Cardiac muscle cell (in vitro differentiated cells and primary cell): ENCODE measurements around the gene ITGB2. TPM values are rescaled to one million over a fixed set of nuclear protein-coding genes. Genes with fewer than 3 reads are reported as not detected.

ENCODE experiments used
- DNase-seq, 2 donors: peaks; one replicate each; pipeline versions ENCODE4 v3.0.0 to v3.0.0-alpha.2; 2010 to 2017; ENCODE audit warnings: low read depth in 1 of 2, low spot score in 1 of 2
- H3K27ac ChIP-seq: fragments of 200-600 bp; sonication (generic); 2 replicates; pipeline ENCODE4 v1.5.1; 2016
- H3K27me3 ChIP-seq: fragments of 200-600 bp; sonication (generic); 2 replicates; pipeline ENCODE4 v1.6.0; 2016; ENCODE audit warnings: control low read depth
- H3K36me3 ChIP-seq: fragments of 200-600 bp; sonication (generic); 2 replicates; pipeline ENCODE4 v1.5.1; 2016; ENCODE audit warnings: control low read depth
- H3K4me1 ChIP-seq: fragments of 200-600 bp; sonication (generic); 2 replicates; pipeline ENCODE4 v1.8.1; 2017; ENCODE audit warnings: low read depth, mild to moderate bottlenecking, mixed run types
- H3K4me3 ChIP-seq: fragments of 200-600 bp; sonication (generic); 2 replicates; pipeline ENCODE4 v1.5.1; 2016; ENCODE audit warnings: mild to moderate bottlenecking
- H3K9me3 ChIP-seq: fragments of 200-600 bp; sonication (generic); 2 replicates; pipeline ENCODE4 v1.5.1; 2017; ENCODE audit warnings: low read depth, mild to moderate bottlenecking, control low read depth
- polyA plus RNA-seq: library from polyadenylated mRNA; unstranded; fragments of >200 nt; fragmentation: Nextera tagmentation; extraction: Ambion mirVana; gene quantifications from 2 replicates; pipeline ENCODE4 v1.2.1, GENCODE V29; 2016
- total RNA-seq: library from RNA; depleted of rRNA; stranded (reverse); fragments of >200 nt; gene quantifications from 2 replicates; pipeline ENCODE4 v1.2.3, GENCODE V29; 2016
- TF ChIP-seq, protein P1 (sequence below): IDR thresholded peaks from 2 replicates; pipeline ENCODE4 v1.5.1; 2012; ENCODE audit warnings: low read depth, mild to moderate bottlenecking, low read length

ITGB2 gene
- total and polyA plus RNA-seq, 2 experiments from 2014 or later, result 0.27 to 0.57 TPM

- TF ChIP-seq, protein P1, sequence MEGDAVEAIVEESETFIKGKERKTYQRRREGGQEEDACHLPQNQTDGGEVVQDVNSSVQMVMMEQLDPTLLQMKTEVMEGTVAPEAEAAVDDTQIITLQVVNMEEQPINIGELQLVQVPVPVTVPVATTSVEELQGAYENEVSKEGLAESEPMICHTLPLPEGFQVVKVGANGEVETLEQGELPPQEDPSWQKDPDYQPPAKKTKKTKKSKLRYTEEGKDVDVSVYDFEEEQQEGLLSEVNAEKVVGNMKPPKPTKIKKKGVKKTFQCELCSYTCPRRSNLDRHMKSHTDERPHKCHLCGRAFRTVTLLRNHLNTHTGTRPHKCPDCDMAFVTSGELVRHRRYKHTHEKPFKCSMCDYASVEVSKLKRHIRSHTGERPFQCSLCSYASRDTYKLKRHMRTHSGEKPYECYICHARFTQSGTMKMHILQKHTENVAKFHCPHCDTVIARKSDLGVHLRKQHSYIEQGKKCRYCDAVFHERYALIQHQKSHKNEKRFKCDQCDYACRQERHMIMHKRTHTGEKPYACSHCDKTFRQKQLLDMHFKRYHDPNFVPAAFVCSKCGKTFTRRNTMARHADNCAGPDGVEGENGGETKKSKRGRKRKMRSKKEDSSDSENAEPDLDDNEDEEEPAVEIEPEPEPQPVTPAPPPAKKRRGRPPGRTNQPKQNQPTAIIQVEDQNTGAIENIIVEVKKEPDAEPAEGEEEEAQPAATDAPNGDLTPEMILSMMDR, result peak; percentile 90
- H3K27ac ChIP-seq, result no peak overlapping the region
- no peak overlapping the region for H3K4me3 ChIP-seq
- no peaks in the 10 kb centered on the region for H3K36me3 ChIP-seq
- peak; percentile 79 to 90 for DNase-seq
- H3K9me3 ChIP-seq, result no peaks in the 10 kb centered on the region
- H3K4me1 ChIP-seq, result peaks cover 15% of the 10 kb centered on the region
- H3K27me3 ChIP-seq, result no peaks in the 10 kb centered on the region
Observed at GRCh38 chr21:44949779-44950198, 29.1 kb upstream of the ITGB2 start.

- no peaks in the 10 kb centered on the region for H3K27me3 ChIP-seq
- H3K9me3 ChIP-seq, result no peaks in the 10 kb centered on the region
- peaks cover 15% of the 10 kb centered on the region for H3K4me1 ChIP-seq
- no peaks in the 10 kb centered on the region for H3K36me3 ChIP-seq
- no peak overlapping the region for H3K4me3 ChIP-seq
- H3K27ac ChIP-seq, result no peak overlapping the region
- TF ChIP-seq, protein P1, result no peak
- DNase-seq, result no peak
Observed at GRCh38 chr21:44949161-44949778, 28.6 kb upstream of the ITGB2 start.

DNA sequence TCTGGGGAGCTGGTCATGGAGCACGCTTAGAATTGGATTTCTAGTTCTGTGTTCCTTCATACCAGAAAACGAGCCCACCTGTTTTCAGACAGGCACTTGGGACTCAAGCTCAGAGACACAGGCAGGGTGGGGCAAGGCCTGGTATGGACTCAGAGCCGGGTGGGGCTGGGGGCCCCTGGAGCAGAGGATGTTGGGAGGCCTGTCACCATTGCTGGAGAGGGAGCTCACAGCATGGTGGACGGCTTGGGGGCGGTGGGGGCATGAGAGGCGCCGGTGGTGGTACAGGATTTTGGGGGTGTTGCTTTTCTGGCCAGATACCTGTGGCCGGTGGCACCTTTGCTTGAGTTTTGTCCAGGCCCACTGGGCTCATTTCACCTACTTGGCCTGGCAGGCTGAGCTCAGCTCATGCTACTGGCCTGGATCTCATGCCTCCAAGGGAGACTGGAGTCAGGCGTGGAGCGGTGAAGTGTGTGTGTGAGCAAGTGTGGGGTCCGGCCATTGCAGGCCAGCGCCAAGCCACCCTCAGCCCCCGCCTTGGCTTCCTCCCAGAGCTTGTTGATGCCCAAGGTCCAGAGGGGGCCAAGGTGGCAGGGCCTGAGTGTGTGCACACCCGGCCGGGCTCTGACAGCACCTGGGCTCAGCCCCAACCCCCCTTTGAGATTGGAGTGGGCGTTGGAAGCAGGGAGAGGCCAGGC, 27.9 kb upstream of the ITGB2 start:
- H3K27ac ChIP-seq, result no peak overlapping the region
- no peak overlapping the region for H3K4me3 ChIP-seq
- H3K27me3 ChIP-seq, result no peaks in the 10 kb centered on the region
- TF ChIP-seq, protein P1, result no peak
- H3K4me1 ChIP-seq, result peaks cover 15% of the 10 kb centered on the region
- no peaks in the 10 kb centered on the region for H3K9me3 ChIP-seq
- no peak for DNase-seq
- H3K36me3 ChIP-seq, result peaks cover 6% of the 10 kb centered on the region

DNA sequence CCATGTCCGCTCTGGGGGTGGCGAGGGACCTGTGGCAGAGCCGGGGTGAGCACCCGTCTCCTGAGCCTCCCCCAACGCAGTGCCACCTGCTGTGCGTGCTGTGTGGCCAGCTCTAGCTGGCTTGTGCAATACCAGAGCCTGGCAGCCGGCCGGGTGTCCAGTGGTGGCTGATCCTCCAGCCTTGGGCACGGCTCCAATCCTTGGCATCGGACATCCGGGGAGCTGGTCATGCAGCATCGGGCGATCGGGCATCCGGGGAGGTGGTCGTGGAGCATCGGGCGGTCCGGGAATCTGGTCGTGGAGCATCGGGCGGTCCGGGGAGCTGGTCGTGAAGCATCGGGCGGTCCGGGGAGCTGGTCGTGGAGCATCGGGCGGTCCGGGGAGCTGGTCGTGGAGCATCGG, 27.2 kb upstream of the ITGB2 start:
- Histone ChIP-seq H3K36me3 (peaks cover 6% of the 10 kb centered on the region), H3K27ac (no peak overlapping the region), H3K4me3 (no peak overlapping the region), H3K4me1 (peaks cover 13% of the 10 kb centered on the region), H3K27me3 (no peaks in the 10 kb centered on the region), H3K9me3 (no peaks in the 10 kb centered on the region)
- TF ChIP-seq, protein P1, result no peak
- DNase-seq, result no peak

DNA sequence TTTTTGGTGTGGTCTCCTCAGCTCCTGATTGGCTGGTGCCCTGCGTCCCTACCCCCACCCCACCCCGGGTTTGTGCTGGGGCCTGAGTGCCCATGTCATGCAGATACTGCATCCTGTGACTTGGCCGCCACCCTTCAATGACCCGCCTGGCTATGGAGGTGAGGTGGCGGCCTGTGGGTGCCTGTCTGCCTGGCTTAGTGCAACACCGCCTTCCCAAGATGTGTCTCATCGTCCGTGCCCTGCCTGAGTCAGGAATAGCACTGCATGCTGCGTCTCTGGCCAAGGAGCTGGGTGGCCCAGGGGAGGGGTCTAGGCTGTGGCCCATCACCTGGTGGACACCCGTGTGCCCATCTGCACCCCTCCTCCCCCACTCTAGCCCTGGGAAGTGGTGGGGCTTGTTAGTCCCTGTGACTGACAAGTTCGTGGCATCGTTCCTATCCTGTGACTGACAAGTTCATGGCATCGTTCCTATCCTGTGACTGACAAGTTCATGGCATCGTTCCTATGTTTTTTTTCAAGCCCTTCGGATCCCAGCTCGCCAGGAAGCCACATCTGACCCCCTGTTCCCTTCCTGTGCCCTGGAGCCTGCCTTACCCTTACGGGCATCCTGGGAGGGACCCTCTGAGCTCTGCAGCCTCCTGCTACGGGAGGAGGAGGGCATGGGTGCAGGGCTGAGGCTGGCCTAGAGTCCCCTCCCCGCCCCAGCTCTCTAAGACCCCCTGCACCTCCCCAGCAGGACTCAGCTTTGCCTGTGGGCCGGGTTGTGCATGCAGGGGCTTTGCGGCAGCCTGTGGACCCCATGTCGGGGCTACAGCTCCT, 26.6 kb upstream of the ITGB2 start:
- Histone ChIP-seq H3K4me3 (no peak overlapping the region), H3K27ac (no peak overlapping the region), H3K4me1 (peaks cover 7% of the 10 kb centered on the region), H3K9me3 (no peaks in the 10 kb centered on the region), H3K27me3 (no peaks in the 10 kb centered on the region), H3K36me3 (peaks cover 6% of the 10 kb centered on the region)
- DNase-seq, result no peak
- TF ChIP-seq, protein P1, result no peak
